Cardiac fibroblast (primary cell): Measurements from ENCODE around the gene EHD4.
A peak's percentile ranks its signal among the peaks of the same experiment; 100 is the strongest.

Source experiments
- DNase-seq, 2 donors: peaks; one replicate each; pipeline versions ENCODE4 v3.0.0 to v3.0.0-alpha.2; 2010; ENCODE audit warnings: low read depth in 2 of 2
- H3K4me3 ChIP-seq, 2 donors: replicated peaks in 1 of 2; 1 replicate in 1 of 2; 2 replicates in 1 of 2; pipeline ENCODE4 v1.5.1; 2011; ENCODE audit warnings: low read depth in 2 of 2, low read length in 2 of 2, mild to moderate bottlenecking in 2 of 2, moderate library complexity in 1 of 2
- TF ChIP-seq, protein P1 (sequence below): IDR thresholded peaks from one replicate; pipeline ENCODE4 v1.5.1; 2011; ENCODE audit warnings: low read depth, mild to moderate bottlenecking, low read length, inconsistent platforms

Gene EHD4

DNA sequence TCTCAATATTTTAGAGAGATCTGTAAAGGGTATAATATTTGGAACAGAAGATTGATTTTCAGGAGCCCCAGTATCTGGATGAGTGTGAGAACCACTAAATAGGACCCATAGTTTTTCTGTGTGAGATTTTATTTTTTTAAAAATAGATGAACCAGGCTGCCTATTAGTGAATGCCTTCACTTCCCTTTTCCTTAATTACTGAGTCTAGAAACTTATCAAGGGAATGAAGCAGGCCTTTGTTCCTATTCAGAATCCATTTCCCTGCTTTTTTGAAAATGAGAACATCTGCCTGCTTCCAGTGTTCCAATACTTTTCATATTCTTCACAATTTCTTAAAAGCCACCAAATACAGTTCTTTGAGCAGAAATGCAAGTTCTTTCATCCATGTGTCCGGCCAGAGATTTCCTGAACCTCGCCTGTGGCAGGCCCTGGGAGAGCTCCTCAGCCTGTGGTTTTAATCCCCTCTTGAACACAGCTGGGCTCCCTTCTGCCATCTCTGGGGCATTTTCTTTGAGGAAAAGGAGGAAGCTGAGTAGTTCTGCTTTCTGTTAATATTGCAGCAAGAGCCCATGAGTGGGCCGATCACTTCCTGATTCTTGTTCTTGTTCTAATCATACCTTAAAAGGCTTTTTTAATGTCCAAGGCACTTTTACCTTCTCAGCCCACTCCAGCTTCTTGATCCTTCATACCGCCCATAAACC, 4.7 kb downstream of the EHD4 start:
- TF ChIP-seq, protein P1, sequence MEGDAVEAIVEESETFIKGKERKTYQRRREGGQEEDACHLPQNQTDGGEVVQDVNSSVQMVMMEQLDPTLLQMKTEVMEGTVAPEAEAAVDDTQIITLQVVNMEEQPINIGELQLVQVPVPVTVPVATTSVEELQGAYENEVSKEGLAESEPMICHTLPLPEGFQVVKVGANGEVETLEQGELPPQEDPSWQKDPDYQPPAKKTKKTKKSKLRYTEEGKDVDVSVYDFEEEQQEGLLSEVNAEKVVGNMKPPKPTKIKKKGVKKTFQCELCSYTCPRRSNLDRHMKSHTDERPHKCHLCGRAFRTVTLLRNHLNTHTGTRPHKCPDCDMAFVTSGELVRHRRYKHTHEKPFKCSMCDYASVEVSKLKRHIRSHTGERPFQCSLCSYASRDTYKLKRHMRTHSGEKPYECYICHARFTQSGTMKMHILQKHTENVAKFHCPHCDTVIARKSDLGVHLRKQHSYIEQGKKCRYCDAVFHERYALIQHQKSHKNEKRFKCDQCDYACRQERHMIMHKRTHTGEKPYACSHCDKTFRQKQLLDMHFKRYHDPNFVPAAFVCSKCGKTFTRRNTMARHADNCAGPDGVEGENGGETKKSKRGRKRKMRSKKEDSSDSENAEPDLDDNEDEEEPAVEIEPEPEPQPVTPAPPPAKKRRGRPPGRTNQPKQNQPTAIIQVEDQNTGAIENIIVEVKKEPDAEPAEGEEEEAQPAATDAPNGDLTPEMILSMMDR = no peak
- DNase-seq = peak; percentile 57 to 71
- no peak overlapping the region for H3K4me3 ChIP-seq

DNA sequence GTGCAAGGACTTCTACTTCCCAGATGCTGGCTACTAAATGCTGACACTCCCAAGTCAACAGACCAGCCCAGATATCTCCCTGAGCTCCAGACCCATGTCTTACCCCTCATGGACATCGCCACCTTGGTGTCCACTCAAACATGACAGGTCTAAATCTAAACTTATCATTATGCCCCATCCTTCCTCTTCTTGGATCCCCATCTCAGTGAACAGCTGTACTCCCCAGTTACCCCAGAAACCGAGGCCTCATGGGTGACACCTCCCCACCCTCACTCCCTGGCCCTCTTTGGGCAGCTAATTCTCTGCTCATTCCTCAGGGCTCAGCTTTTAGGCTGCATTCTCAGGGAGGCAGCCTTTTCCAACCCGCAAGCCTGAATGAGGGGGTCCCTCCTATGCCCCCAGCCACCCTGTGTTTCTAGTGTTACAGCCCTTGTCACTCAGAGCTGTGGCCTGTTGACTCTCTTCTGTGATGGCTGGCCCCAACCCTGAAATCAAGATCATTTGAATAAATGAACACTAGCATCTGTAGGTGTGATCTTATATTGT, 5.4 kb downstream of the EHD4 start:
- TF ChIP-seq, protein P1 = no peak
- H3K4me3 ChIP-seq = no peak overlapping the region
- DNase-seq = no peak

DNA sequence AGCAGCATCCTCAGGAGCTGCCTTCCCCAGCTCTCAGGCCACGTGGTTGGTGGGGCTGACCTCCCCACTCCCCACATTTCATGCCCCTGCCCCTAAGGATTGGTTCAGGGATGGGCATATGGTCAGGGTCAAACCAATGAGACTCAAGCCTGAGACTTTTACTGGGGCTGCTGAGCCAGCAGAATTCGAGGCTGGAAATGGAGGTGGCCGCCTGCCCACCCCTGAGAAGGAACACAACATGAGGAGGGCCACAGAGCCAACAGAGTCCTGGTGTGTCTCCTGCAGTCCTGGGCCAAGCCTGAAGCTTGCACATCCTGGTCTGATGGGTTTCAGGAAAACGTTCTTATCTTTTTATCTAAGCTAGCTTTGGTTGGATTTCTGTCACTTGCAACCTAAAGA, 5.9 kb downstream of the EHD4 start:
- H3K4me3 ChIP-seq = no peak overlapping the region
- DNase-seq = no peak
- TF ChIP-seq, protein P1 = no peak

DNA sequence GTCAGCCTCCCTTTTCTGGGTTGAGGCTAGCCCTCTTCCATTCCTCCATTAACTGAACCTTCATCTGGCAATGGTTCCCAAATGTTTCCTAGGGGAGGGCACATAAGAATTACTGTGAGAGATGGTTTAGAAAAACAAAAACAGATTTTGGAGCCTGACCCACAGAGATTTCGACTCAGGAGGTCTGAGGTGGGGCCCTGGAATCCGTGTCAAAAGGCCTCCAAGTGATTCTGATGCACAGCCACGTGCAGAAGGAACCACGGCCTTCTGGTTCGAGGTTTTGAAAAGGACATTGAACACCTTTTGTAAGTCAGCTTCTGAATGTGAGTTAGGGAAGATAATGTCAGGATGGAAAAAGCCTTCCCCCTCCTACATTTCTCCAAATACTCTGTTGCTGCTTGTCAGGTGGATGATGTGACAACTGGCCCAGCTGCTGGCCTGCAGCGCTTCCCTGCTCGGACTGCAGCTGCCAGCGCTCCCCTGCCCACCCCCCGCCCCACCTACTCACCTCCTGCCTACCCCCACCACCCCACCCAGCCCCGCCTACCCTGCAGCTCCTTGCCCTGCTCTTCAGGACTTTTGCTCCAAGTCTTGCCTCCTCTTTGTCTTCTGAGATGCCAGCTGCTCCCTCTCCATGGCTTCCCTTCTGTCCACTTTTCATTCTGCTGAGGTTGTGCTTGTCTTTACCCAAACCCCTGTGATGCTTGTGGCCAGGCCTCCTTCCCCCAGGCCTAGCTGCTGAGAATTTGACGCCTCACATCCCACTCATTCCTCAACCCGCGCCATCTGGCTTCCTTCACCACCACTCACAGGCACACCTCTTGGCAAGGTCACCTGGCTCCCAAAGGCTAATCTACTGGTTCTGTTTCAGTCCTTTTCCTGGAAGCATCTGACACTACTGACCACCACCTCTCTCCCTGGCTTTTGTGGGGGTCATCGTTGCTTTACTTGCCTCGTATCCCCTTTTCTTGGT, 6.6 kb downstream of the EHD4 start:
- TF ChIP-seq, protein P1 = no peak

DNA sequence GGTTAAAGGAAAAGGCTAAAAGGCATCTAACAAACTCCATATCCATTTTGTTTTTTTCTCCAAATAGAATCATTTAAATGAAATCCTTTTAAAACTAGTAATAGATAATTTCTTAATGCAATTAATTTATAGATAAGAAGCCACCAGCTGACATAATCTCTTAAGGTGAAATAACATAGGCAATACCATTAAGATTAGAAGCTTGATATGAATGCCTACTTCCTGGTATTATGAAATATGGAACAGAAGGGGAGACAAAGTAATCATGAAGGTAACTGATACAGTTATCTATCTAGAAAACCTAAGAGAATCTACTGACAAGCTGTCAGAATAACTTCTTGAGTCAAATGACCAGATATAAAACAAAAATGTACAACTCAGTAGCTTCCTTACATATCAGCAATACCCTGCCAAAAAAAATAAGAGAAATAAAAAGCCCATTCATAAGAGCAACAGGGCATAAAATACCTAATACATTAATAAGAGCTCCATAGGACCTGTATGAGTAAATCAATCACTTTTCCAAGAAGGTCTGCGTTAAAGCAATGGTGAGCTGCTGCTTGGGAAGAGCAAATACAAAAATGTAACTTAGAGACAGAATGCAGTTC, 10.7 kb downstream of the EHD4 start:
- DNase-seq = no peak
- TF ChIP-seq, protein P1 = no peak
- no peak overlapping the region for H3K4me3 ChIP-seq

More for the DNA sequence above, 6.6 kb downstream of the EHD4 start:
- peak in 1 of 2 donors; percentile 44 for DNase-seq
- H3K4me3 ChIP-seq = no peak overlapping the region

DNA sequence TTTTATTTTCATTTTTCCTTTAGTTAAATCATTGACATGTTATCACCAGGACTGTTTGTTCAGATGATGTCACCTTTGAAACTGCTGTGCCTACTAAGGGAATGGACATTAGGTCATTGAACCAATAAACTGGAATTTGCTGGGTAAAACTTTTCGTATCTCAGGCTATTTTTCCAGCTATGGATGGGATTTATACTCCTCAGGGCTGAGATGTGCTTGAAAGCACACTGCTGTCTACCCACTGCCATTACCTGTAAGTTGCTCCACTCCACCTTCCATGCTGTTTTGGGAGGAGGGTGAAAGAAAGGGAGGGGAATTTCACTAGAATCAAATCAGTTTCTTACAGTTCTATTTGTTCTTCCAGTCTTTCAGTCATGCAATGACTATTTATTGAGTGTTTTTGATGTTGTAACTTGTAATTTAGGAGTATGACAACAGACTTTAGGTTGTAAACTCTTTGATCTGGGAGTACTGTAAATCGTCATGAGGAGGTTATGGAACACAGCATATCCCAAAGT, 11.3 kb downstream of the EHD4 start:
- no peak overlapping the region for H3K4me3 ChIP-seq
- peak in 1 of 2 donors; percentile 44 for DNase-seq
- TF ChIP-seq, protein P1 = no peak
